ENCODE results near the gene LCE1C. TPM values are rescaled to one million over a fixed set of nuclear protein-coding genes. Genes with fewer than 3 reads are reported as not detected.

Gene LCE1C
- total RNA-seq, 1 experiment from 2014 or later, result not detected

DNA sequence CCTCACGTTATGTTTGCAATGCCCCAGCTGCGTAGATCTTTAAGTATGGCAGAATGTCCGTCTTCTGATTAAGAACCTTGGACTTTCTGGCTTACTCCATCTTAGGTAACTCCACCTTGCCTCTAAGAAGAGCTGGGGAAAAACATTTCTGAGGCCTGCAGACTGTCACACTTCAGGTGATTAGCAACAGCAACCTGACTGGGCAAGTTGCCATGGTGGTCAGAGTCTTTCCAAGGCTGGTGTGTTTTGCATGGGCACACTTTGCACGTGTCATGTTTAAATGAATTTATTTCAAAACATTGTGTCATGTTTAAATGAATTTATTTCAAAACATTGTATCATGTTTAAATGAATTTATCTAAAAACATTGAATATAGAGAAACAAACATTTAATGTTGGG, 47.8 kb downstream of the LCE1C start:
- no peak for DNase-seq (ENCODE audit: low read depth, low spot score)
- BruUV-seq (replicated peaks), result no TSS peak
- intact Hi-C loops (cut with micrococcal nuclease; ENCODE audit: unreplicated experiment) (no loop called here), in situ Hi-C loops (cut with HindIII; ENCODE audit: low pct_unique_long_range_greater_than_20kb, low sequenced_read_pairs) (no loop called here)
- Histone ChIP-seq H3K36me3 (ENCODE audit: control insufficient read depth, insufficient read depth, low read length) (no peaks in the 10 kb centered on the region), H3K4me1 (ENCODE audit: control insufficient read depth, insufficient read depth, low read length) (no peaks in the 10 kb centered on the region), H3K27ac (ENCODE audit: low read length) (no peak overlapping the region), H3K27me3 (ENCODE audit: control insufficient read depth, insufficient read depth, low read length) (no peaks in the 10 kb centered on the region), H3K9me3 (ENCODE audit: control insufficient read depth, insufficient read depth, low read depth, low read length) (no peaks in the 10 kb centered on the region), H3K4me3 (ENCODE audit: low read depth in 2 of 2, low read length in 2 of 2) (no peak overlapping the region)
- TF ChIP-seq CTCF (IDR thresholded peaks at IDR 0.05) (no peak), TCF7L2 (IDR thresholded peaks at IDR 0.05; ENCODE audit: low read depth, low read length) (no peak), SIN3A (IDR thresholded peaks at IDR 0.05; ENCODE audit: borderline replicate concordance, insufficient read depth, low read depth, low read length) (no peak), POLR2AphosphoS5 (IDR thresholded peaks at IDR 0.05; ENCODE audit: low read depth, low read length) (no peak)
- TF ChIP-seq, protein P1, sequence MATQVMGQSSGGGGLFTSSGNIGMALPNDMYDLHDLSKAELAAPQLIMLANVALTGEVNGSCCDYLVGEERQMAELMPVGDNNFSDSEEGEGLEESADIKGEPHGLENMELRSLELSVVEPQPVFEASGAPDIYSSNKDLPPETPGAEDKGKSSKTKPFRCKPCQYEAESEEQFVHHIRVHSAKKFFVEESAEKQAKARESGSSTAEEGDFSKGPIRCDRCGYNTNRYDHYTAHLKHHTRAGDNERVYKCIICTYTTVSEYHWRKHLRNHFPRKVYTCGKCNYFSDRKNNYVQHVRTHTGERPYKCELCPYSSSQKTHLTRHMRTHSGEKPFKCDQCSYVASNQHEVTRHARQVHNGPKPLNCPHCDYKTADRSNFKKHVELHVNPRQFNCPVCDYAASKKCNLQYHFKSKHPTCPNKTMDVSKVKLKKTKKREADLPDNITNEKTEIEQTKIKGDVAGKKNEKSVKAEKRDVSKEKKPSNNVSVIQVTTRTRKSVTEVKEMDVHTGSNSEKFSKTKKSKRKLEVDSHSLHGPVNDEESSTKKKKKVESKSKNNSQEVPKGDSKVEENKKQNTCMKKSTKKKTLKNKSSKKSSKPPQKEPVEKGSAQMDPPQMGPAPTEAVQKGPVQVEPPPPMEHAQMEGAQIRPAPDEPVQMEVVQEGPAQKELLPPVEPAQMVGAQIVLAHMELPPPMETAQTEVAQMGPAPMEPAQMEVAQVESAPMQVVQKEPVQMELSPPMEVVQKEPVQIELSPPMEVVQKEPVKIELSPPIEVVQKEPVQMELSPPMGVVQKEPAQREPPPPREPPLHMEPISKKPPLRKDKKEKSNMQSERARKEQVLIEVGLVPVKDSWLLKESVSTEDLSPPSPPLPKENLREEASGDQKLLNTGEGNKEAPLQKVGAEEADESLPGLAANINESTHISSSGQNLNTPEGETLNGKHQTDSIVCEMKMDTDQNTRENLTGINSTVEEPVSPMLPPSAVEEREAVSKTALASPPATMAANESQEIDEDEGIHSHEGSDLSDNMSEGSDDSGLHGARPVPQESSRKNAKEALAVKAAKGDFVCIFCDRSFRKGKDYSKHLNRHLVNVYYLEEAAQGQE (IDR thresholded peaks at IDR 0.05; ENCODE audit: insufficient read depth in 1 of 2, low read depth in 2 of 2, low read length in 1 of 2), result no peak
- no peak for ATAC-seq
- ChIA-PET CTCF (no interaction called here), POLR2A (no interaction called here)

- ChIA-PET POLR2A (no interaction called here), CTCF (no interaction called here)
- ATAC-seq (no peak), DNase-seq (ENCODE audit: low read depth, low spot score) (no peak)
- Histone ChIP-seq H3K36me3 (ENCODE audit: control insufficient read depth, insufficient read depth, low read length) (no peaks in the 10 kb centered on the region), H3K27me3 (ENCODE audit: control insufficient read depth, insufficient read depth, low read length) (no peaks in the 10 kb centered on the region), H3K9me3 (ENCODE audit: control insufficient read depth, insufficient read depth, low read depth, low read length) (no peaks in the 10 kb centered on the region), H3K4me3 (ENCODE audit: low read depth in 2 of 2, low read length in 2 of 2) (no peak within 1 kb of the TSS), H3K27ac (ENCODE audit: low read length) (no peak within 1 kb of the TSS), H3K4me1 (ENCODE audit: control insufficient read depth, insufficient read depth, low read length) (no peaks in the 10 kb centered on the region)
- no TSS peak for BruUV-seq (replicated peaks)
- TF ChIP-seq SIN3A (IDR thresholded peaks at IDR 0.05; ENCODE audit: borderline replicate concordance, insufficient read depth, low read depth, low read length), result no peak
- no peak for TF ChIP-seq POLR2AphosphoS5 (IDR thresholded peaks at IDR 0.05; ENCODE audit: low read depth, low read length)
- TF ChIP-seq CTCF (IDR thresholded peaks at IDR 0.05), result no peak
- TF ChIP-seq, protein P1 (IDR thresholded peaks at IDR 0.05; ENCODE audit: insufficient read depth in 1 of 2, low read depth in 2 of 2, low read length in 1 of 2), result no peak
- TF ChIP-seq TCF7L2 (IDR thresholded peaks at IDR 0.05; ENCODE audit: low read depth, low read length), result no peak
- in situ Hi-C loops (cut with HindIII; ENCODE audit: low pct_unique_long_range_greater_than_20kb, low sequenced_read_pairs) (no loop called here), intact Hi-C loops (cut with micrococcal nuclease; ENCODE audit: unreplicated experiment) (no loop called here)
These were observed 48.7 kb downstream of the LCE1C start, which contains the start of gene KPRP for GRCh38 chr1:152757747-152758146. Gene KPRP (plus strand): TSS chr1:152758025. CDS start chr1:152759589, 1,564 bp downstream.

Data from Panc1 (cell line).